ENCODE data around the gene GLI3.

GRCh38 chr7:42197451-42197850 lies 39.6 kb downstream of the GLI3 start:
- TF ChIP-seq POLR2A (IDR thresholded peaks at IDR 0.05) (no peak), EP300 (IDR thresholded peaks at IDR 0.05) (no peak), CTCF (IDR thresholded peaks at IDR 0.05) (no peak)

All from stomach (tissue), 4 donors.